Activated B cell treated with CpG ODN at 0.5 μM for 24 hours (primary cell): ENCODE data around the gene RANBP2. TPM values are rescaled to one million over a fixed set of nuclear protein-coding genes. Genes with fewer than 3 reads are reported as not detected.
"Not testable (repeated sequence)": the region's sequence is repeated elsewhere in the genome, so short reads cannot be mapped to it uniquely, and the experiment has no call there.

ENCODE experiments used
- ATAC-seq: fragments of 200-7000 bp; cut with Tn5 transposase; one replicate; pipeline ENCODE4 v1.10.0; 2021; ENCODE audit warnings: low read depth, mild to moderate bottlenecking, moderate library complexity
- CTCF ChIA-PET: fragments of 350-600 bp; sonication (Branson Sonifier 250); formaldehyde crosslinking; loops from one replicate; lab custom pipeline; 2021; ENCODE audit warnings: antibody characterized with exemption; lab: Charles Lee
- POLR2A ChIA-PET: fragments of 350-600 bp; sonication (Branson Sonifier 250); formaldehyde crosslinking; loops from one replicate; lab custom pipeline; 2021; ENCODE audit warnings: antibody characterized with exemption; lab: Charles Lee
- DNase-seq: peaks from one replicate; pipeline ENCODE4 v3.0.0; 2022
- H3K27ac Mint-ChIP-seq: one replicate; pipeline ENCODE4 v1.8.0; 2020; ENCODE audit warnings: mixed read lengths
- H3K27me3 Mint-ChIP-seq: one replicate; pipeline ENCODE4 v1.8.0; 2021; ENCODE audit warnings: mixed read lengths
- H3K36me3 Mint-ChIP-seq: one replicate; pipeline ENCODE4 v1.8.0; 2021; ENCODE audit warnings: low read depth, mixed read lengths
- H3K4me1 Mint-ChIP-seq: one replicate; pipeline ENCODE4 v1.8.0; 2021; ENCODE audit warnings: mixed read lengths
- H3K4me3 Mint-ChIP-seq: one replicate; pipeline ENCODE4 v1.8.0; 2020; ENCODE audit warnings: mild to moderate bottlenecking, mixed read lengths
- H3K9me3 Mint-ChIP-seq: one replicate; pipeline ENCODE4 v1.8.0; 2020; ENCODE audit warnings: mixed read lengths
- CTCF ChIP-seq: fragments of 200-600 bp; IDR thresholded peaks from one replicate; pipeline ENCODE4 v1.8.0; 2022; ENCODE audit warnings: antibody characterized with exemption, mild to moderate bottlenecking
- intact Hi-C: fragments of 100-400 bp; cut with micrococcal nuclease; formaldehyde crosslinking; loops from one replicate; pipeline ENCODE4 v1.15.1; 2024
- total RNA-seq: library from RNA; stranded (reverse); gene quantifications from 2 replicates; pipeline ENCODE4 v1.2.3, GENCODE V29; 2022

Gene RANBP2
- total RNA-seq, 1 donor from 2014 or later, result 68.5 TPM

- Mint-ChIP-seq H3K36me3 (no peaks in the 10 kb centered on the region), H3K27me3 (no peaks in the 10 kb centered on the region), H3K27ac (no peak overlapping the region), H3K9me3 (no peaks in the 10 kb centered on the region), H3K4me3 (no peak overlapping the region), H3K4me1 (no peaks in the 10 kb centered on the region)
- POLR2A ChIA-PET, result no interaction called here
- DNase-seq, result no peak
- TF ChIP-seq CTCF, result no peak
- CTCF ChIA-PET, result no interaction called here
- intact Hi-C loops, result loop anchor here (10.0 kb wide), 1 partner anchor 293 kb away; the partner anchor contains the start of gene EDAR
- ATAC-seq, result no peak
Measured at GRCh38 chr2:108691447-108691846, 27.8 kb upstream of the RANBP2 start.

DNA sequence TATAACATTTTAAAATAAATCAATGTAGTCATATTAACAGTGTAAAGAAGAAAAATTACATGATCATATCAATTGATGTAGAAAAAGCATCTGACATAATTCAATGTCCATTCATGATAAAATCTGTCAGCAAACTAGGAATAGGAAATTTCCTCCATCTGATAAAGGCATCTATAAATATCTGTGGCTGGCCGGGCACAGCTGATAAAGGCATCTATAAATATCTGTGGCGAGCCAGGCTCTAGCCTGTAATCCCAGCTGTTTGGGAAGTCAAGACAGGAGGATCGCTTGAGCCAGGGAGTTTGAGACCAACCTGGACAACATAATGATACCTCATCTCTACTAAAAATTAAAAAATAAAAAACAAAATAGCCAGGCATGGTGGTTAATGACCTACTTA is 18.1 kb upstream of the RANBP2 start:
- ChIA-PET POLR2A (no interaction called here), CTCF (no interaction called here)
- ATAC-seq (no peak), DNase-seq (no peak)
- no peak overlapping the region for H3K27ac Mint-ChIP-seq
- H3K36me3 Mint-ChIP-seq, result no peaks in the 10 kb centered on the region
- no peak for TF ChIP-seq CTCF
- H3K27me3 Mint-ChIP-seq, result peaks cover 1% of the 10 kb centered on the region
- intact Hi-C loops, result no loop called here
- H3K4me1 Mint-ChIP-seq, result no peaks in the 10 kb centered on the region
- H3K4me3 Mint-ChIP-seq, result no peak overlapping the region
- H3K9me3 Mint-ChIP-seq, result peaks cover 3% of the 10 kb centered on the region

GRCh38 chr2:108701806-108702205 is 17.5 kb upstream of the RANBP2 start:
- no peak for TF ChIP-seq CTCF
- H3K9me3 Mint-ChIP-seq, result peaks cover 5% of the 10 kb centered on the region
- no peaks in the 10 kb centered on the region for H3K36me3 Mint-ChIP-seq
- peaks cover 1% of the 10 kb centered on the region for H3K27me3 Mint-ChIP-seq
- H3K4me3 Mint-ChIP-seq, result no peak overlapping the region
- CTCF ChIA-PET, result no interaction called here
- DNase-seq (no peak), ATAC-seq (no peak)
- no peak overlapping the region for H3K27ac Mint-ChIP-seq
- POLR2A ChIA-PET, result no interaction called here
- H3K4me1 Mint-ChIP-seq, result no peaks in the 10 kb centered on the region
- intact Hi-C loops, result no loop called here

DNA sequence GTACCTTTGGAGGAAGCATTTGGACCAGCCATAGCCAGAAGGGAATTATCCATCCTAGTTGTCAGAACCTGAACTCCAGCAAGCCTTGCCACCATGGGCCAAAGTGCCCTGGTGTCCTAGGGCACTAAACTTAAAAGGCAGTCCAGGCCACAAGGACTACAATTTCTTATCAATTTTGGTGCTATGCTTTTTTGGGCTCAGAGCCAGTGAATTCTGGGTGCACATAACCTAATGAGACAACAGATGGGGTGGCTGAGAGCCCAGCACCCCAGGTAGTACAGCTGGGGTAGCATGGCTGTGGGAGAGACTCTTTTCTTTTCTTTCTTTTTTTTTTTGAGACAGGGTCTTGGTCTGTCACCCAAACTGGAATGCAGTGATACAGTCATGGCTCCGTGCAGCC is 14.4 kb upstream of the RANBP2 start:
- intact Hi-C loops, result no loop called here
- ATAC-seq (no peak), DNase-seq (no peak)
- TF ChIP-seq CTCF, result no peak
- Mint-ChIP-seq H3K27me3 (peaks cover 1% of the 10 kb centered on the region), H3K9me3 (peaks cover 12% of the 10 kb centered on the region), H3K36me3 (no peaks in the 10 kb centered on the region), H3K4me3 (no peak overlapping the region), H3K4me1 (no peaks in the 10 kb centered on the region), H3K27ac (no peak overlapping the region)
- CTCF ChIA-PET, result no interaction called here
- POLR2A ChIA-PET, result no interaction called here

DNA sequence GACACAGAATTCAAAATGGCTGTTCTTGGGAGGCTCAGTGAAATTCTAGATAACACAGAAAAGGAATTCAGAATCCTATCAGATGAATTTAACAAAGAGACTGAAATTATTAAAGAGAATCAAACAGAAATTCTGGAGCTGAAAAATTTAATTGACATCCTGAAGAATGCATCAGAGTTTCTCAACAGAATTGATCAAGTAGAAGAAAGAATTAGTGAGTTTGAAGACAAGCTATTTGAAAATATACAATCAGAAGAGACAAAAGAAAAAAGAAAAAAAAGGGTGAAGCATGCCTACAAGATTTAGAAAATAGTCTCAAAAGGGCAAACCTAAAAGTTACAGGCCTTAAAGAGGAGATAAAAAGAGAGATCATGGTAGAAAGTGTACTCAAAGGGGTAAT is 12.0 kb upstream of the RANBP2 start:
- no peak for ATAC-seq
- no peaks in the 10 kb centered on the region for H3K4me1 Mint-ChIP-seq
- H3K4me3 Mint-ChIP-seq, result no peak overlapping the region
- ChIA-PET CTCF (no interaction called here), POLR2A (no interaction called here)
- peaks cover 1% of the 10 kb centered on the region for H3K27me3 Mint-ChIP-seq
- no peaks in the 10 kb centered on the region for H3K36me3 Mint-ChIP-seq
- TF ChIP-seq CTCF, result no peak
- no peak for DNase-seq
- intact Hi-C loops, result no loop called here
- H3K9me3 Mint-ChIP-seq, result peaks cover 12% of the 10 kb centered on the region
- H3K27ac Mint-ChIP-seq, result no peak overlapping the region

DNA sequence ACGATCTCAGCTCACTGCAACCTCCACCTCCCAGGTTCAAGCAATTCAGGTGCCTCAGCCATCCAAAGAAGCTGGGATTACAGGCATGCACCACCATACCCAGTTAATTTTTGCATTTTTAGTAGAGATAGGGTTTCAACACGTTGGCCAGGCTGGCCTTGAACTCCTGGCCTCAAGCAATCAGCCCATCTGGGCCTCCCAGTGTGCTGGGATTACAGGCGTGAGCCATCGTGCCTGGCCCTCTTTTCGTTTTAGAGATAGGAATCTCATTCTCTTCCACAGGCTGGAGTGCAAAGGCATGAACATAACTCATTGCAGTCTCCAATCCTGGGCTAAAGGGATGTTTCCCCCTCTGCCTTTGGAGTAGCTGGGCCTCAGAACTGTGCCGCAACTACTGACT is 2.3 kb upstream of the RANBP2 start:
- H3K27me3 Mint-ChIP-seq, H3K9me3 Mint-ChIP-seq, ATAC-seq, H3K4me3 Mint-ChIP-seq, POLR2A ChIA-PET, H3K36me3 Mint-ChIP-seq, H3K27ac Mint-ChIP-seq, DNase-seq, CTCF ChIA-PET: not testable (repeated sequence)
- intact Hi-C loops, result loop anchor here (5.0 kb wide), 1 partner anchor 125 kb away; no protein-coding TSS in a partner anchor
- peaks cover 16% of the 10 kb centered on the region for H3K4me1 Mint-ChIP-seq

DNA sequence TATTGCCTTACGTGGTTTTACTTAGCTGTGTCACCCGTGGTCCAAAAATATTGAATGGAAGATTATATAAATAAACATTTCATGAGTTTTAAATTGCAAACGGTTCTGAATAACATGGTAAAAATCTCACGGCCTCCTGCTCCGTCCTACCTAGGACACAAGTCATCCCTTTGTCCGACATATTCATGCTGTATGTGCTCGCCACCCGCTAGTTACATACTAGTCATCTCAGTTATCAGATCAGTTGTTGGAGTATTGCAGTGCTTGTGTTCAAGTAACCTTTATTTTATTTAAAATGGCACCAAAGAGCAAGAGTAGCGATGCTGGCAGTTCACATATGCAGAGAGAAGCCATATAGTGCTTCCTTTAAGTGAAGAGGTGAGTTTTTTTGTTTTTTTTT is 6.8 kb downstream of the RANBP2 start:
- POLR2A ChIA-PET, H3K27ac Mint-ChIP-seq, H3K9me3 Mint-ChIP-seq: not testable (repeated sequence)

GRCh38 chr2:108734656-108735055 is 15.4 kb downstream of the RANBP2 start:
- H3K27me3 Mint-ChIP-seq, H3K4me3 Mint-ChIP-seq, H3K9me3 Mint-ChIP-seq, DNase-seq, intact Hi-C loops, ATAC-seq, POLR2A ChIA-PET, CTCF ChIA-PET, H3K4me1 Mint-ChIP-seq, H3K27ac Mint-ChIP-seq: not testable (repeated sequence)
- peaks cover 49% of the 10 kb centered on the region for H3K36me3 Mint-ChIP-seq

More for the DNA sequence above, 6.8 kb downstream of the RANBP2 start:
- H3K4me3 Mint-ChIP-seq, DNase-seq, CTCF ChIA-PET, ATAC-seq, intact Hi-C loops, H3K27me3 Mint-ChIP-seq: not testable (repeated sequence)
- Mint-ChIP-seq H3K4me1 (peaks cover 33% of the 10 kb centered on the region), H3K36me3 (peaks cover 10% of the 10 kb centered on the region)
